Astrocyte of the spinal cord (primary cell): ENCODE data around the gene GSDMA.

Experiments used
- DNase-seq: peaks from one replicate; pipeline ENCODE4 v3.0.0; 2011; ENCODE audit warnings: low read depth, low spot score
- H3K4me3 ChIP-seq: 2 replicates; pipeline ENCODE4 v1.5.1; 2011; ENCODE audit warnings: low read depth, mild to moderate bottlenecking, low read length, moderate library complexity
- in situ Hi-C: cut with HindIII; loops from 2 replicates; pipeline ENCODE4 v1.10.0; 2017; ENCODE audit warnings: low sequenced_read_pairs
- TF ChIP-seq, protein P1 (sequence below): IDR thresholded peaks from 2 replicates; pipeline ENCODE4 v1.5.1; 2012; ENCODE audit warnings: low read depth, mild to moderate bottlenecking, low read length, inconsistent platforms

Gene GSDMA

DNA sequence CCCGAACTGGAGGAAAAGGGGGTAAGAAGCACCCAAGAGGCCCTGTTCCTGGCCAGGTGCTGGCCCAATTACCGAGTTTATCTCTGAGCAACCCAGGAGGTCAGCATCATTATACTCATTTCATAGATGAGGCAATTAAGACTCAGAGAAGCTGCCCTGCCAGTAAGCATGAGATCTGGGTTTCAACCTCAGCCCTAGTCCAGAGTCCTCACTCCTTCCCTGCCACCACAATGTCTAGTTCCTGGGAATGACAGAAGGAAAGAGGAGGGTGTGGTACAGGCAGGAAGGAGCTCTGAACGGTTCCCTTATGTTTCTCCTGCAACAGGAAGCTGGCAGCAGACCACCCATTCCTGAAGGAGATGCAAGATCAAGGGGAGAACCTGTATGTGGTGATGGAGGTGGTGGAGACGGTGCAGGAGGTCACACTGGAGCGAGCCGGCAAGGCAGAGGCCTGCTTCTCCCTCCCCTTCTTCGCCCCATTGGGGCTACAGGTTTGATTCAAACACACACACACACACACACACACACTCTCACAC is 7.4 kb downstream of the GSDMA start:
- DNase-seq, result no peak
- TF ChIP-seq, protein P1, sequence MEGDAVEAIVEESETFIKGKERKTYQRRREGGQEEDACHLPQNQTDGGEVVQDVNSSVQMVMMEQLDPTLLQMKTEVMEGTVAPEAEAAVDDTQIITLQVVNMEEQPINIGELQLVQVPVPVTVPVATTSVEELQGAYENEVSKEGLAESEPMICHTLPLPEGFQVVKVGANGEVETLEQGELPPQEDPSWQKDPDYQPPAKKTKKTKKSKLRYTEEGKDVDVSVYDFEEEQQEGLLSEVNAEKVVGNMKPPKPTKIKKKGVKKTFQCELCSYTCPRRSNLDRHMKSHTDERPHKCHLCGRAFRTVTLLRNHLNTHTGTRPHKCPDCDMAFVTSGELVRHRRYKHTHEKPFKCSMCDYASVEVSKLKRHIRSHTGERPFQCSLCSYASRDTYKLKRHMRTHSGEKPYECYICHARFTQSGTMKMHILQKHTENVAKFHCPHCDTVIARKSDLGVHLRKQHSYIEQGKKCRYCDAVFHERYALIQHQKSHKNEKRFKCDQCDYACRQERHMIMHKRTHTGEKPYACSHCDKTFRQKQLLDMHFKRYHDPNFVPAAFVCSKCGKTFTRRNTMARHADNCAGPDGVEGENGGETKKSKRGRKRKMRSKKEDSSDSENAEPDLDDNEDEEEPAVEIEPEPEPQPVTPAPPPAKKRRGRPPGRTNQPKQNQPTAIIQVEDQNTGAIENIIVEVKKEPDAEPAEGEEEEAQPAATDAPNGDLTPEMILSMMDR, result no peak
- no peak overlapping the region for H3K4me3 ChIP-seq
- in situ Hi-C loops, result no loop called here

DNA sequence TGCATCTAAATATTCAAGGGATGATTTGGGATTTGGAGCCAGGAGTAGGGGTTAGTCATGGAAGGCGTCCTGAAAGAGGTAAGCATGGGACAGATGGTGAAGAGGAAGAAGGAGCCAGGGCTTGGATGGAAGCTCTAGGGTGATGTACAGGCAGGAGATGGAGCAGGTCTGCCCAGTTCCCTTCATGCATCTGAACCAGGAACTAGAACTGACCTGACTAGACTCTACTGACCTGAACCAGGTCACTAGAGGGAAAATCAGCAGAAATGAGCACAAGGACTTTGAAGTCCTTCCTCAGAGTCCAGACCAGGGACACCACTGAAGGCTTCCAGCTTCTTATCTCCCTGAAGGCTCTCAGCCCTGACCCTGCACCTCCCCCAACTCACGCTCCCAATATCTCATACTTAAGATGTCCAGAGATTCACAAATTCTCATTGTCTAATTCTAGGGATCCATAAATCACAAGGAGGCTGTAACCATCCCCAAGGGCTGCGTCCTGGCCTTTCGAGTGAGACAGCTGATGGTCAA is 8.3 kb downstream of the GSDMA start:
- TF ChIP-seq, protein P1, result no peak
- in situ Hi-C loops, result no loop called here
- no peak for DNase-seq
- no peak overlapping the region for H3K4me3 ChIP-seq

DNA sequence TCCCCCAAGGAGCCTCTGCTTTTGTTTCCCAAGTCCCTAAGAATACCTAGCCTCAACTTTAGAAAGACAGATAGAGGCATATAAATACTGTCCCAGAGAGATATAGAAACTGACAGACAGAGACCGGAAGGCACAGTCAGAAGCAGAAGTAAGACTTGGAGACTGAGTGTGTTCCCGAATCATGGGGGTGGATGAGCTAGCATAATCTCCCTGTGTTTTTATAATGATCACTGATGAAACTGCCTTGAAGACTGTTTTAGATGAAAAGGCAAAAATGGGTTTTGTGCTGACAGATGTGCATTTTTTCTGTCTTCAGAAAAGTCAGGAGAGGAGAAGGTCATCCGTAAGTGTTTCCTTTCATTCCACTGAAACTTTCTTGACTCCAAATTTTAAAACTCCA is 9.5 kb downstream of the GSDMA start:
- DNase-seq, result peak; percentile 5
- no peak overlapping the region for H3K4me3 ChIP-seq
- in situ Hi-C loops, result no loop called here

DNA sequence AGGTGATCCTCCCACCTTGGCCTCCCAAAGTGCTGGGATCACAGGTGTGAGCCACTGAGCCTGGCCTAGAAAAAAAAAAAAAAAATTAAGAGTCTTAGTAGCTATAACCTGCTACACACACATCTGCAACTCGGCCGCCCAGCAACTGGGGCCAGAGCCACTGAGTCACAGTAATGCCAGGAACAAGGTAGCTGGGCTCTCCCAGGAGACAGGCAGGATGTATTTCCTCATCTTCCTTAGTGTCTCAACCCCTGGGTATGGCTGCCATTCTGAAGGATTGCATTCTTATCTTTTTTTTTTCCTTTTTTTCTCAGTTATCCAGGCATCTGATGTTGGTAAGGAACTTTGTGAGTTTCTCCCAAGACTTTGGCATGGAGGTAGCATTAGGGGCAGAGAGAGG is 10.7 kb downstream of the GSDMA start:
- H3K4me3 ChIP-seq, result no peak overlapping the region
- in situ Hi-C loops, result no loop called here
- TF ChIP-seq, protein P1, result no peak
- DNase-seq, result no peak

More for the DNA sequence above, 9.5 kb downstream of the GSDMA start:
- TF ChIP-seq, protein P1, result no peak

DNA sequence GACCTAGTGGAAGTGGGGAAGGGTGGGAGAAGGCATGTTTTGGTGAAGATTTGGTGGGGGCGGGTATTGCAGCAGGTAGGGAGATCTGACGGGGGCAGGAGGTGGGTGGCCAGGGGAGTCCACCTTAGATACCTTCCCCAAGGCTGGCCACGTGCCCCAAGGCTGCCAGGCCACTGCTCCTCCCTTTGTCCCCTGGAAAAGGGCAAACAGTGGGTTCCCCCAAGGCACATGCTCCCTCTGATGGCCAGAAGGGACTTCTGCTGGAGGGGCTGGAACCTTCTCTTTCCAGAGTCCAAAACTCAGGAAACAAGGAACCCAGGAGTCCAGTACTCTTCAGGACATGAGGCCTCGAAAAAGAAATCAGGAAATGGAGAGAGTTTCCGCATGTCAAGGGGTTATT is 11.6 kb downstream of the GSDMA start:
- TF ChIP-seq, protein P1, result peak; percentile 2
- in situ Hi-C loops, result no loop called here
- DNase-seq, result no peak
- no peak overlapping the region for H3K4me3 ChIP-seq

DNA sequence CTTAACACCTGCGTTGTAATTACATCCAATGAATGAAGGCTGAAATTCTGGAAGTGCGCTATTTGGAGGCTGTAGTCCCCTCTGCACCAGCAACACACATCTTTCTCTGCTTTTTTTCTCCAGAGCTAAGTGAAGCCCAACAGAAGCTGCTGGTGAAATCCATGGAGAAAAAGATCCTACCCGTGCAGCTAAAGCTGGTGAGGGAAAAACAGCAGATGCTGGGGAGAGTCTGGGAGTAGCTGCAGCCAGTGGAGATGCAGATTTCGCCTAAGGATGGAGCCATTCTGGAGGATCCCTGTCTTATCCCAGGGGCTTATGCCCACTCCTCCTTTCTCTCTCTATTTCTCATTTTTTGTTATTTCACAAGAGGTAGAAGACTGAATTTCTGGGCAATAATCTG is 13.0 kb downstream of the GSDMA start:
- in situ Hi-C loops, result no loop called here
- no peak for DNase-seq
- TF ChIP-seq, protein P1, result no peak
- no peak overlapping the region for H3K4me3 ChIP-seq
